ENCODE results near the gene NT5E.
"Not testable (repeated sequence)": the region's sequence is repeated elsewhere in the genome, so short reads cannot be mapped to it uniquely, and the experiment has no call there.

Gene NT5E

DNA sequence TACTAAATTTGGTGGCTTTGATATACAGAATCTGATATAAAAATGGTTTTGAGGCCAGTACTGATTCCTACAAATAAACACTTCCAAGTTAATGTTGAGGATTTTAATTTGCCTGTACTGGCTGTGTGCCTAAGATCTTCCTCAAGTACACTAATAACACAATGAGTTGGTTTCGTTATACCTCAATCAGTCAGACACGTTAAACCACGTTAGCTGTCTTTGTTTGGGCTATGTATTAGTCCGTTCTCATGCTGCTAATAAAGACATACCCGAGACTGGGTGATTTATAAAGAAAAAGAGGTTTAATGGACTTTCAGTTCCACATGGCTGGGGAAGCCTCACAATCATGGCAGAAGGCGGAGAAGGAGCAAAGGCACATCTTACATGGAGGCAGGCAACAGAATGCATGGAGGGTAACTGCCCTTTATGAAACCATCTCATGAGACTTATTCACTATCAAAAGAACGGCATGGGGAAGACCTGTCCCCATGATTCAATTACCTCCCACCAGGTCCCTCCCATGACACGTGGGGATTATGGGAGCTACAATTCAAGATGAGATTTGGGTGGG lies 46.2 kb downstream of the NT5E start:
- no peaks in the 10 kb centered on the region for H3K27me3 ChIP-seq (ENCODE audit: insufficient read depth, low read length)
- no peak overlapping the region for H3K9ac ChIP-seq (ENCODE audit: low read depth, low read length)
- no peaks in the 10 kb centered on the region for H3K4me1 ChIP-seq (ENCODE audit: insufficient read depth, low read length)
- peaks cover 6% of the 10 kb centered on the region; the same call in 1 of the 2 replicates for H3K9me3 ChIP-seq (ENCODE audit: insufficient read depth, low read depth, low read length)
- H3K36me3 ChIP-seq (ENCODE audit: insufficient read depth, low read length): no peaks in the 10 kb centered on the region
- no peak overlapping the region for H3K27ac ChIP-seq (ENCODE audit: low read depth, low read length)
- 92% methylated on average over 7 of the region's 8 CpGs for WGBS
- no peak overlapping the region for H3K4me3 ChIP-seq (ENCODE audit: low read length)

DNA sequence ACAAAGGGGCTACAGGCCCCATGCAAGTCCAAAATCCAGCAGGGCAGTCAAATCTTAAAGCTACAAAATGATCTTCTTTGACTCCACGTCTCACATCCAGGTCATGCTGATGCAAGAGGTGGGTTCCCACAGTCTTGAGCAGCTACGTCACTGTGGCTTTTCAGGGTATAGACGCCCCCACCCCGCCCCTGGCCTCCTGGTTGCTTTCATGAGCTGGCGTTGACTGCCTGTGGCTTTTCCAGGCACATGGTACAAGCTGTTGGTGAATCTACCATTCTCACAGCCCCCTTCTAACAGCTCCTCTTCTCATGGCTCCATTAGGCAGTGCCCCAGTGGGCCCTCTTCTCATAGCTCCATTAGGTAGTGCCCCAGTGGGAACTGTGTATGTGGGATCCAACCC lies 47.0 kb downstream of the NT5E start:
- Histone ChIP-seq H3K4me3 (ENCODE audit: low read length) (no peak overlapping the region), H3K9me3 (ENCODE audit: insufficient read depth, low read depth, low read length) (peaks cover 6% of the 10 kb centered on the region; the same call in 1 of the 2 replicates), H3K9ac (ENCODE audit: low read depth, low read length) (no peak overlapping the region), H3K27ac (ENCODE audit: low read depth, low read length) (no peak overlapping the region), H3K36me3 (ENCODE audit: insufficient read depth, low read length) (no peaks in the 10 kb centered on the region), H3K27me3 (ENCODE audit: insufficient read depth, low read length) (no peaks in the 10 kb centered on the region), H3K4me1 (ENCODE audit: insufficient read depth, low read length) (no peaks in the 10 kb centered on the region)
- WGBS: 91% methylated on average over 5 of the region's 5 CpGs

DNA sequence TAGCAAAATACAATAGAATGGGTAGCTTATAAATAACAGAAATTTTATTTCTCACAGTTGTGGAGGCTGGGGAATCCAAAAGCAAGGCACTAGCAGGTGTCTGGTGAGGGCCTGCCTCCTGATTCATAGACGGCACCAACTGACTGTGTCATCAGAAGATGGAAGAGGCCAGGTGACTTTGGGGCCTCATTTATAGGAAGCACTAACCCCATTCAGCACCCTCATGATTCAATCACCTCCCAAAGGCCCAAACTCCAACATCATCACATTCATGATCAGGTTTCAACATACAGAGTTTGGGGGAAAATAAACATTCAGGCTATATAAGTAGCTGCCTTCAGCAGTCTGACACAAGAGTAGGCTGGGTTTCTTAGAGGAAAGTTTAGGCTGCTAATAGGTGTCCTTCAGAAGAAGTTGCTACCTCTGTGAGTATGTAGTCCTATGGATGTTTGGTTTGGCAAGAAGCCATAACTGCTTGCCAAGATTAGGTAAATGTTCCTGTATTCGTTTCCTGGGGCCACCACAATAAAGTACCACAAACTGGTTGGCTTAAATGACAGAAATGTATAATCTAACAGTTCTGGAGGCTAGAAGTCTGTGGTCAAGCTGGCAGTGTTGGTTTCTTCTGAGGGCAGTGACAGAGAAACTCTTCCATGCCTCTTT lies 48.8 kb downstream of the NT5E start:
- no peak overlapping the region for H3K27ac ChIP-seq (ENCODE audit: low read depth, low read length)
- H3K4me3 ChIP-seq (ENCODE audit: low read length): no peak overlapping the region
- H3K36me3 ChIP-seq (ENCODE audit: insufficient read depth, low read length): no peaks in the 10 kb centered on the region
- no peak overlapping the region for H3K9ac ChIP-seq (ENCODE audit: low read depth, low read length)
- peaks cover 6% of the 10 kb centered on the region; the same call in 1 of the 2 replicates for H3K9me3 ChIP-seq (ENCODE audit: insufficient read depth, low read depth, low read length)
- H3K27me3 ChIP-seq (ENCODE audit: insufficient read depth, low read length): no peaks in the 10 kb centered on the region
- 97% methylated on average over 2 of the region's 2 CpGs for WGBS
- no peaks in the 10 kb centered on the region for H3K4me1 ChIP-seq (ENCODE audit: insufficient read depth, low read length)

DNA sequence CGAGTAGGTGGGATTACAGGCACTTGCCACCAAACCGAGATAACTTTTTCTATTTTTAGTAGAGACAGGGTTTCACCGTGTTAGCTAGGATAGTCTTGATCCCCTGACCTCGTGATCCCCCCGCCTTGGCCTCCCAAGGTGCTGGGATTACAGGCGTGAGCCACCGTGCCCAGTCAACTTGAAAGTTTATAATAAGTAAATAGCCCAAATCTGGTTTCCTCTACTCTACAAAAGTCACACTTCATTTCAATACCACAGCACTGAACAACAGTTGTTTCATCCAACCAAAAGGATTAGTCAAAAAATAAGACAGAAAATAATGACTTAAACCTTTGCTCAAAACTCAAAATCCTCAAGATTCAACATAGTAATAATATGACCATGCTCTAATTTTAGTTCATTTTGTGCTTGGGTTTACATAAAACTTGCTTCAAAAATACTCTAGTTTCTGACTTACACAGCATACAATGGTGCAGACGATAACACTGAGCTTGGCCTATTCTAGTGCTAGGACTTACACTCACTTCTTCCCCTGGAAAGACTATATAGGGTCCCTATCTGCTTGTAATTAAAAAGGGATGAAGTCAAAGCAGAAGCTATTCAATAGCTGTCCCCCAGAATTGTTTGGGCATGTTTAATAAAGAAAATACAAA lies 56.7 kb downstream of the NT5E start:
- H3K9ac ChIP-seq (ENCODE audit: low read depth, low read length): no peak overlapping the region
- no peaks in the 10 kb centered on the region for H3K27me3 ChIP-seq (ENCODE audit: insufficient read depth, low read length)
- no peaks in the 10 kb centered on the region for H3K4me1 ChIP-seq (ENCODE audit: insufficient read depth, low read length)
- no peaks in the 10 kb centered on the region for H3K9me3 ChIP-seq (ENCODE audit: insufficient read depth, low read depth, low read length)
- no peak overlapping the region for H3K27ac ChIP-seq (ENCODE audit: low read depth, low read length)
- WGBS: 95% methylated on average over 8 of the region's 8 CpGs
- H3K36me3 ChIP-seq (ENCODE audit: insufficient read depth, low read length): peaks cover 14% of the 10 kb centered on the region
- no peak overlapping the region for H3K4me3 ChIP-seq (ENCODE audit: low read length)

DNA sequence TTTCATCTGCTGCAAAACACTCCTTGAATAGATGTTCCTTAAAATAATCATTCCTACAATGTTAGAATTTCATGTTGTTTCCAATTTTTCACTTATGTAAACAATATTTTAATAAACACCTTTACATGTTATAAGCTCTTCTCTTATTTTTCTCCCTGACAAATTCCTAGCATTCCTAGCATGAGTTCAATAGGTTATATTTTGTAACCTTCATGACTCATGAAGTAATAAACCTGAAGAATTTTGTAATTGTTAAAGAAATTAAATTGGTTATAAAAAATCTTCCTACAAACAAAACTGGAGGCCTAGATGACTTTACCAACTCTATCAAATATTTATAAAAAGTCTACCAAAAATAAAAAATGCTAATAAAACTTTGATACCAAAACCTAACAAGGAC lies 66.3 kb downstream of the NT5E start:
- Histone ChIP-seq H3K36me3 (ENCODE audit: insufficient read depth, low read length) (peaks cover 40% of the 10 kb centered on the region), H3K4me1 (ENCODE audit: insufficient read depth, low read length) (no peaks in the 10 kb centered on the region), H3K9me3 (ENCODE audit: insufficient read depth, low read depth, low read length) (no peaks in the 10 kb centered on the region)

DNA sequence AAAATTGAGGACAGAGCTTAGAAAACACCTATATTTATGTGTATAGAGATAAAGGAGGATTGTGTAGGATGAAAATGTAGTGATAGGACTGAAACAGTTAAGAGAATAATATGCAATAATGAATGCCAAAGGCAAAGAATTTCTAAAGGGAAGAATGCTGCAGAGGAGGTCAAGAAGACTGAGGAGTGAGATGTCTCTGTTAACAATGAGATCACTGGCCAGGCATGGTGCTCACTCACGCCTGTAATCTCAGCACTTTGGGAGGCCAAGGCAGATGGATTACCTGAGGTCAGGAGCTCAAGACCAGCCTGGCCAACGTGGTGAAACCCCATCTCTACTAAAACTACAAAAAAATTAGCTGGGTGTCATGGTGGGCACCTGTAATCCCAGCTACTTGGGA lies 74.4 kb downstream of the NT5E start:
- not testable (repeated sequence) for H3K4me3 ChIP-seq (ENCODE audit: low read length); H3K27ac ChIP-seq (ENCODE audit: low read depth, low read length); H3K4me1 ChIP-seq (ENCODE audit: insufficient read depth, low read length); H3K9me3 ChIP-seq (ENCODE audit: insufficient read depth, low read depth, low read length); H3K9ac ChIP-seq (ENCODE audit: low read depth, low read length); H3K27me3 ChIP-seq (ENCODE audit: insufficient read depth, low read length)
- H3K36me3 ChIP-seq (ENCODE audit: insufficient read depth, low read length): peaks cover 25% of the 10 kb centered on the region
- WGBS: 84% methylated on average over 2 of the region's 2 CpGs

More for the DNA sequence above, 66.3 kb downstream of the NT5E start:
- Histone ChIP-seq H3K9ac (ENCODE audit: low read depth, low read length) (no peak overlapping the region), H3K27me3 (ENCODE audit: insufficient read depth, low read length) (no peaks in the 10 kb centered on the region), H3K4me3 (ENCODE audit: low read length) (no peak overlapping the region), H3K27ac (ENCODE audit: low read depth, low read length) (no peak overlapping the region)

DNA sequence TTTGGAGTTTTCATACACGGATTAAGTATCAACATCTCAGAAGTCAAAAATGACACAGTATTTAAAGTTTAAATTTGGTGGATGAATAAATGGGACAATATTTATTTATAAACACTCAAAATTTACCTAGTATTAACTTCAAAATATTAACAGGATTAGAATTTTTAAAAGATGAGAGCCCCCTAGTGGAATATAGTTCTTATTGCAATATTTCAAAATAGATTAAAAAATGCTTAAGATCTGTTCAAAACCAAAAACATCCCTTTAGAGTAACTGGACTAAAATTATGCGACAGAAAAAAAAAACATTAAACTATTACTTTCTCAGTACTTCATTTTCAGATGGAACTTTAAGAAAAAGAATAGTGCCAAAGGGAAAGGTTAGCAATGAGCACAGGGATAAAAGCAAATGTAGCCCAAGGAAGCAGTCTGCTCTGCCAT lies 87.2 kb downstream of the NT5E start:
- peaks cover 21% of the 10 kb centered on the region for H3K36me3 ChIP-seq (ENCODE audit: insufficient read depth, low read length)
- no peak overlapping the region for H3K9ac ChIP-seq (ENCODE audit: low read depth, low read length)
- H3K27ac ChIP-seq (ENCODE audit: low read depth, low read length): no peak overlapping the region
- no peak overlapping the region for H3K4me3 ChIP-seq (ENCODE audit: low read length)
- no peaks in the 10 kb centered on the region for H3K27me3 ChIP-seq (ENCODE audit: insufficient read depth, low read length)
- H3K9me3 ChIP-seq (ENCODE audit: insufficient read depth, low read depth, low read length): no peaks in the 10 kb centered on the region
- 83% methylated on average over 1 of the region's 2 CpGs for WGBS
- no peaks in the 10 kb centered on the region for H3K4me1 ChIP-seq (ENCODE audit: insufficient read depth, low read length)

DNA sequence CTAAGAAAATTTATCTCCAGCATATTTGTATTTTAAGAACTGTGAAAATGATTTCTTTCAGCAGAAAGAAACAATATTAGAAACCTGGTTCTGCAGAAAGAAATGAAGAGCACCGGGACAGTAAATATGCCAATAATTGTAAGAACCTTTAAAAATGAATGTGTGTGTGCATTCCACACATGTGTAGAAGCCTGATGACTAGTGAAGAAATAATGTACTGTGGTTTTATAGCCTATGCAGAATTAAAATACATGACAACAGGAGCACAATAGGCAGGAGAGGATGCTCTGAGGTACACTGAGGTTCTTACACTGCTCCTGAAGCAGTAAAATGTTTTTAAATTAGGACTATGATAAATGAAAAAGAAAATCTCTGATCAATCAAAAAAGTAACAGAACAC lies 94.9 kb downstream of the NT5E start:
- WGBS: 95% methylated on average over 1 of the region's 1 CpG

More for the DNA sequence above, 94.9 kb downstream of the NT5E start:
- Histone ChIP-seq H3K36me3 (ENCODE audit: insufficient read depth, low read length) (peaks cover 34% of the 10 kb centered on the region), H3K4me1 (ENCODE audit: insufficient read depth, low read length) (no peaks in the 10 kb centered on the region), H3K9me3 (ENCODE audit: insufficient read depth, low read depth, low read length) (no peaks in the 10 kb centered on the region), H3K27me3 (ENCODE audit: insufficient read depth, low read length) (no peaks in the 10 kb centered on the region), H3K27ac (ENCODE audit: low read depth, low read length) (no peak overlapping the region), H3K9ac (ENCODE audit: low read depth, low read length) (no peak overlapping the region), H3K4me3 (ENCODE audit: low read length) (no peak overlapping the region)

Data from HUES64 (cell line).